ENCODE data around the gene PLPPR5.
"Not testable (repeated sequence)": the region's sequence is repeated elsewhere in the genome, so short reads cannot be mapped to it uniquely, and the experiment has no call there.

Gene PLPPR5, protein sequence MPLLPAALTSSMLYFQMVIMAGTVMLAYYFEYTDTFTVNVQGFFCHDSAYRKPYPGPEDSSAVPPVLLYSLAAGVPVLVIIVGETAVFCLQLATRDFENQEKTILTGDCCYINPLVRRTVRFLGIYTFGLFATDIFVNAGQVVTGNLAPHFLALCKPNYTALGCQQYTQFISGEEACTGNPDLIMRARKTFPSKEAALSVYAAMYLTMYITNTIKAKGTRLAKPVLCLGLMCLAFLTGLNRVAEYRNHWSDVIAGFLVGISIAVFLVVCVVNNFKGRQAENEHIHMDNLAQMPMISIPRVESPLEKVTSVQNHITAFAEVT

DNA sequence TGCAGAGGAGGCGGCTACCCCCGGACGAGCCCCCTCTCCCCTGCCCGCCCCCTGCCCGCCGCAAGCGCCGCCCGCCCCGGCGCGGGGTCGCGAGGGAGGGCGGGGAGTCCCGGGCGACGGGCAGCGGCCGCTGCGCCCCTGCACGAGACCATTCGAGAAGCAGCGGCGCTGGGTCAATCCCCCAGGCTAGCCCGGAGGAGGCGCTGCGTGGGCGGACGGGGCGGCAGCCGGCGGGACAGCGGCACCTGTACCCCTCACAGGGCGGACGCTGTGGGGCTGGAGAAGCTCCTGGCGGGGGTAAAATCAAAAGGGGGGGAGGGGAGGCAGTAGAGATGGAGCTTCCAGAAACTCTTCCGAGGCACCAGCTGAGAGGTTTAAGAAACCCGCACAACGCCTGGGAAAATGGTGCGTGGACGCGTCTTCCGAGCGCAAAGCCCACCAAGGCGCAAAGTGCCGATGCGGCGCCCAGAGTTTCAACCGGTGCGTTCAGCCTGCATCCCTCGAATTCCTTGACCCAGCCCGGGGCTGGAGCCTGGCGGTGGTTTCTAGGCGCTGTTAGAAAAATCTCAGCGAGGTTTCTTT is at the start of gene PLPPR5:
Gene PLPPR5 (minus strand): TSS at position 1 of the 582 bp plus-strand sequence. CDS start 190 bp downstream, outside the sequence.
- DNase-seq (ENCODE audit: low read depth, low spot score): peak; percentile 48

DNA sequence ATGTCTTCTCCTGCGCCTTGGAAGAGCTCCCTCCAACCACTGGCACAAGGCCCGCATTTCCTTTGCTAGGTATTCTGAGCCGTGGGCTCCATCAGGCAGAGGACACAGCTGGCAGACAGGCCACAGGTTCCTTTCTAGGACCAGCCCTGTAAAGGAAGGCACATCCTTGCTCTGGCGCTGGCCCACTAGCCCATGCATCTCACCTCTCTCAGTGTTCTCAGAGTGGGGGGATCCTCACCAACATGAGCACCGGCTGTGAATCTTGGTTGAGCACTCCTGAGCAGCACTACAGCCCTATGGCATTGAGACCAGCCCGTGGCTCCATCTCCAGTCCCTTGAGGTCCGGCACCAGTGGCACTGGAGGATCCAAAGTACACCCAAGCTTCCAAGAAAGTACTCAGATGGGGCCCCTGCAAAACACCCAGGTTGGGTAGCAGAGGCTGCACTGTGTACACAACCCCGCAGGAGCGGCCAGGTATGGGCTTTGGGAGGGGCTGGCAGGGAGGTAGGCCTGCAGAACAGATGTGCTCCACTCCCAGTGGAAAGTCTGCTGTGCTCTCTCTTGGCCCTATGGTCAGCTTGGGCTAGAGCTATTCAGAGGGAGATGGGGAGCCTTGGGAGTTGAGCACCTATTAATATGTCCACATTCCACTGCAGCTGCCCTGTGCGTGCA is 47.1 kb upstream of the PLPPR5 start:
- DNase-seq (ENCODE audit: low read depth, low spot score): no peak

- no peak for DNase-seq (ENCODE audit: low read depth, low spot score)
These were observed 45.1 kb upstream of the PLPPR5 start for GRCh38 chr1:99049745-99050144.

GRCh38 chr1:99036746-99037145 is 32.1 kb upstream of the PLPPR5 start:
- not testable (repeated sequence) for DNase-seq (ENCODE audit: low read depth, low spot score)

- DNase-seq (ENCODE audit: low read depth, low spot score): no peak
These were observed 13.7 kb upstream of the PLPPR5 start for GRCh38 chr1:99018313-99018712.

GRCh38 chr1:99017655-99018054 is 13.0 kb upstream of the PLPPR5 start:
- no peak for DNase-seq (ENCODE audit: low read depth, low spot score)

DNA sequence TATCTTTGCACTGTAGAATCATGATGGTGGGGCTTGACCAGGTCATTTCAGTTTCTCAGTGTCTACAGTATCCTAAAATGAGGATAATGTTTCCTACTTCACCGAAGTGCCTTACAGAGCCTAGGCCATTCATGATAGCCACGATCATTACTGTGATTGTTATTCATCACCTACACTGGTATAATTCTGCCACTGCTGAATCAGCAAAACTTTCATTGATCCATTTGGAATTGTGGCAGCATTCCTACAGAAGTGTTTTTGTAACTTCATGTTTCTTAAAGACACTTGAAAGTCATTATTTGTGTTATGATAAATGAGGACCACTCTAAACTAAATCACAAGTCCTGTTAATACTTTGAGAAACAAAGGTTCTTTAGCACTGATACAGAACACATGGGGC is 6.0 kb upstream of the PLPPR5 start:
- DNase-seq (ENCODE audit: low read depth, low spot score): no peak

DNA sequence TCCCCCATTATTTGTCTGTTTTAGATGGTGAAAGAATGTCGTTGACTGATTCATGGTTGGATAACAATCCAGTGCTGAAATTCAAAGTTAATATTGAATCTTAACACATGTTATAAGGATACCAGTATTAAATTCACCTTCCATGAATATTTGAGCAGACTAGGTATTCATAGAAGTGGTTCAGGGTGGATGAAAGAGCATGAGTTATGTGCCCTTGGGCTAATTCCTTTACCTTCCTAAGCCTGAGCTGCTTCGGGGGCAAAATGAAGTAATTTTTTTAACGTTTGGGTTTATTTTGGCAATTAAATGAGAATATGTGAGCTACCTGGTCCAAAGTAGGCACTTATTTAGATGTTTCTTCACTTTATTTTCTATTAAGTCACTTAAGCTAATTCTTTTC is 2.7 kb upstream of the PLPPR5 start:
- DNase-seq (ENCODE audit: low read depth, low spot score): no peak

DNA sequence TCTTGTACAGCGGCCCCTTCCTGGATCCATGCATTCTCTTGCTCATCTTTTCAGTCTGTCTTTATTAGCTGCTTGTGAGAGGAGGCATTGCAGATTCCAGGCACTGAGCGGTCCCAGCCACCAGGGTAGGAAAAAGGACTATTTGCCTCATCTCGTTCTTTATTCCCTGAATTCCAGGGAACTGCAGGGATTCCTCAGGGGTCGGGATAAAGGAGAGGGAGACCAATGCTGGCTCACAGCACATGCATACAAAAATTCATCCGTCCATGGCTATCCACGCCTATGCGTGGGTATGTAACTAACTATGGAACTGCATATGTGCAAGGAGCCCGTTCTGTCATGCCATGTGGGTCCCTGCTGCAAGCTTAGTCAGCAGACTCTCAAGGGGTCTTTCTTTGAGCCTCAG is 879 bp upstream of the PLPPR5 start:
- peak; percentile 20 for DNase-seq (ENCODE audit: low read depth, low spot score)

- DNase-seq (ENCODE audit: low read depth, low spot score): peak; percentile 64
These were observed 304 bp downstream of the PLPPR5 start for GRCh38 chr1:99004254-99004860.

GRCh38 chr1:99003581-99004253 is 944 bp downstream of the PLPPR5 start:
- DNase-seq (ENCODE audit: low read depth, low spot score): peak; percentile 5

- DNase-seq (ENCODE audit: low read depth, low spot score): no peak
These were observed 11.8 kb downstream of the PLPPR5 start for GRCh38 chr1:98992844-98993243.

- peak; percentile 75 for DNase-seq (ENCODE audit: low read depth, low spot score)
These were observed 13.3 kb downstream of the PLPPR5 start for GRCh38 chr1:98991127-98992012.

GRCh38 chr1:98989556-98989907 is 15.1 kb downstream of the PLPPR5 start:
- no peak for DNase-seq (ENCODE audit: low read depth, low spot score)

DNA sequence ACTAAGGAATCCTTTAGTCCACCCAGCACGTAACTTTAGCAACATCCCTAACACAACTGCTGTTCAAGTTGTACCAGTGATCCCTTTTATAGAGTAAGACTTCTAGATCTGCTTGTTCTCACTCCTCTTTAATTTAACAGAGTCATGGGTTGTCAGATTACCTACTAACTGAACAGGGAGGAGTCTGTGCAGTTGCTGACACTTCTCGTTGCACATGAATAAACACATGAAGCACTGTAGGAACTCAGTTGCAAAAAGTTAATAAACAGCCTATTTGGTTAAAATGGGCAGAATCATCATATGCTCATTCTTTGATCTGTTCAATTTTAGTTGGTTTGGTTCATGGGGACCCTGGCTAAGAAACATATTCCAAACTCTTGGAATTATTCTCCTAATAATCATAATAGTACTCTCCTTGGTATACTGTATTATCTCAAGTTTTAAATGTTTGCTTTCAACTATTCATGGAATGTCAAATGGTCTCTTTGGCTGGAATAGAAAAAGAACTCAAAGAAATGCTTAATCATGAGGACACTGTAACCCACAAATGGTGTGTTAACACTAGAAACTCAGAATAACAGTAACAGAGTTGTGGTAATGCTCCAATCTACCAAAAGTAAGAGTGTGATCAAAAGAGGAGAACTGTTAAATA is 15.6 kb downstream of the PLPPR5 start:
- DNase-seq (ENCODE audit: low read depth, low spot score): peak; percentile 53

GRCh38 chr1:98985687-98986086 is 19.0 kb downstream of the PLPPR5 start:
- no peak for DNase-seq (ENCODE audit: low read depth, low spot score)

DNA sequence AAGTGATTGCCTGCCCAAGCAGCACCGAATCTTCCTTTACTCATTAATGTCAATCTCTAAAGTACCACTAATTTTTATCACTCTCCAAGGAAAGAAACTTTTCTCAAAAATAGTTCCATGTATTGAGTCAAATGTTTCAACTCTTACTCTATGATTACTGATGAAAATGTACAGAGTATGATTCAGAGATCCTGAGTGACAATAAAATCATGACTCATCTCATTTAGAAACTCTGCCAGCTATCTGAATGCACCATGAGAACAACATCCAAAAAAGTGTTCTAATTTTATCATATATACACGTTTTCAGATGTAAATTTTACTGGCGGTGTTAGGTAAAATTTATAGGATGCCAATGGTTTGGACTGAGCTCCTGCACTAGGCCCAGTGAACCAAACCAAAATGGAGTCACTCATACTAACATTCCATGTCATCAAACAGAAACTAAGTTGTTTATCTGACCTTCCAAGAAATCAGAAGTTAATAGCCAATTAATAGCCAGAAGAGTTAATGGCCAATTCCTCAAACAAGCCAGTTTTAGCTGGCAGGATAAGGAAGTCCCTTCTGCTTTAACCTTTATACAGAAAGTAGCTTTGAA is 22.6 kb downstream of the PLPPR5 start:
- DNase-seq (ENCODE audit: low read depth, low spot score): peak; percentile 24

DNA sequence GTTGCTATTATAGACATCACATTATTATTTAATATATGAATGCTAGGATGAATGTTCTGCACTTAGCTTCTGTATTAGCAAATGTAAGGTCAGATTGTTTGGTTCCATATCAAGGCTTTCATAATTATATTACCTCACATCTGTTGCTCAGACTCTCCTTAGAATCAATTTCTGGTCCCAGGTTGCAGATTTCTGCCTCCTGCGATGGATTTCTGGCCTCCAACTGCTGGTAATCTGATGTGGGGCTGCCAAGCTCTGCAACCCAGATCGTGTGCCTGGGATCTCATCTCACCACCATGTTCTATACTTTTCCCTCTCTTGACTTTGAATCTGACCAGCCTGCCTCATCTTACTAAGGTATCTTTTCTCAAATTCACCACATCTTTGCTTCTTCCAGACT is 25.2 kb downstream of the PLPPR5 start:
- DNase-seq (ENCODE audit: low read depth, low spot score): no peak

GRCh38 chr1:98975810-98976209 is 28.9 kb downstream of the PLPPR5 start:
- DNase-seq (ENCODE audit: low read depth, low spot score): no peak

- DNase-seq (ENCODE audit: low read depth, low spot score): peak; percentile 38
These were observed 29.5 kb downstream of the PLPPR5 start for GRCh38 chr1:98975113-98975512.
